Keratinocyte (primary cell): Measurements from ENCODE around the gene CENPT. TPM values are rescaled to one million over a fixed set of nuclear protein-coding genes. Genes with fewer than 3 reads are reported as not detected.
A peak's percentile ranks its signal among the peaks of the same experiment; 100 is the strongest.

Source experiments
- DNase-seq: peaks from one replicate; pipeline ENCODE4 v3.0.0-alpha.2; 2011; ENCODE audit warnings: low read depth, missing footprints, low spot score
- FAIRE-seq: peaks from 2 replicates; lab custom pipeline; 2011; peaks lifted over from hg19 to GRCh38; lab: Jason Lieb, UNC
- H2AFZ ChIP-seq: 2 replicates; pipeline ENCODE4 v1.6.0; 2012; ENCODE audit warnings: low read length, control low read depth, inconsistent platforms; ENCODE audit not compliant: control insufficient read depth
- H3K27ac ChIP-seq: 2 replicates; pipeline ENCODE4 v1.5.1; 2011; ENCODE audit warnings: low read length; ENCODE audit not compliant: control insufficient read depth, insufficient read depth
- H3K27me3 ChIP-seq: 3 replicates; pipeline ENCODE4 v1.6.0; 2011; ENCODE audit warnings: low read length; ENCODE audit not compliant: control insufficient read depth, insufficient read depth; ENCODE audit errors: extremely low read depth
- H3K36me3 ChIP-seq, 2 experiments: 2 replicates in 1 of 2; 3 replicates in 1 of 2; pipeline ENCODE4 v1.5.1; 2011; ENCODE audit warnings: low read length in 2 of 2, mild to moderate bottlenecking in 1 of 2; ENCODE audit not compliant: control insufficient read depth in 2 of 2, insufficient read depth in 2 of 2; ENCODE audit errors: extremely low read depth in 1 of 2
- H3K4me1 ChIP-seq: 3 replicates; pipeline ENCODE4 v1.5.1; 2011; ENCODE audit warnings: low read length; ENCODE audit not compliant: control insufficient read depth, insufficient read depth; ENCODE audit errors: extremely low read depth
- H3K4me2 ChIP-seq: 3 replicates; pipeline ENCODE4 v1.6.0; 2011; ENCODE audit warnings: low read depth, low read length; ENCODE audit not compliant: control insufficient read depth, insufficient read depth; ENCODE audit errors: extremely low read depth
- H3K4me3 ChIP-seq, 3 experiments: fragments of 200-600 bp in 1 of 3; sonication (generic) in 1 of 3; 2 replicates in 2 of 3; 3 replicates in 1 of 3; pipeline ENCODE4 v1.5.1; 2011 to 2016; ENCODE audit warnings: low read length in 3 of 3, mild to moderate bottlenecking in 3 of 3, control low read depth in 2 of 3, inconsistent platforms in 1 of 3, low read depth in 1 of 3, mixed read lengths in 1 of 3, mixed run types in 1 of 3, moderate library complexity in 1 of 3; ENCODE audit not compliant: control insufficient read depth in 2 of 3, insufficient read depth in 2 of 3; ENCODE audit errors: extremely low read depth in 1 of 3
- H3K79me2 ChIP-seq: 2 replicates; pipeline ENCODE4 v1.6.0; 2012; ENCODE audit warnings: low read length; ENCODE audit not compliant: control insufficient read depth, insufficient read depth
- H3K9ac ChIP-seq: 3 replicates; pipeline ENCODE4 v1.6.0; 2011; ENCODE audit warnings: low read length; ENCODE audit not compliant: control insufficient read depth, insufficient read depth; ENCODE audit errors: extremely low read depth
- H3K9me1 ChIP-seq: 3 replicates; pipeline ENCODE4 v1.6.0; 2011; ENCODE audit warnings: low read length; ENCODE audit not compliant: control insufficient read depth, insufficient read depth; ENCODE audit errors: extremely low read depth
- H3K9me3 ChIP-seq: 2 replicates; pipeline ENCODE4 v1.5.1; 2012; ENCODE audit warnings: low read depth, low read length; ENCODE audit not compliant: control insufficient read depth
- H4K20me1 ChIP-seq: 3 replicates; pipeline ENCODE4 v1.6.0; 2011; ENCODE audit warnings: low read length; ENCODE audit not compliant: control insufficient read depth, insufficient read depth; ENCODE audit errors: extremely low read depth
- EZH2 ChIP-seq: IDR thresholded peaks from one replicate; pipeline ENCODE4 v1.6.1; 2012; ENCODE audit warnings: inconsistent platforms, mild to moderate bottlenecking, low read length, moderate library complexity
- dilution Hi-C: fragments of 300-500 bp; cut with MboI; formaldehyde crosslinking; loops from one replicate; pipeline ENCODE4 v1.7.0; 2020; ENCODE audit warnings: low sequenced_read_pairs; ENCODE audit not compliant: extremely low pct_ligation_motif_present
- polyA plus RNA-seq, 5 experiments: library from polyadenylated mRNA; depleted of rRNA in 3 of 5; stranded (reverse) in 3 of 5; stranded (forward) in 1 of 5; unstranded in 1 of 5; fragments of >200 nt; gene quantifications; 1 replicate in 1 of 5; 2 replicates in 3 of 5; 3 replicates in 1 of 5; pipeline versions ENCODE4 v1.2.1 to v1.2.3, GENCODE V29; 2011 to 2012; ENCODE audit warnings: missing spikeins in 2 of 5, low read depth in 1 of 5, low replicate concordance in 1 of 5
- TF ChIP-seq, protein P1 (sequence below), 3 experiments: IDR thresholded peaks in 1 of 3; conservative IDR thresholded peaks in 1 of 3; optimal IDR thresholded peaks in 1 of 3; 2 replicates in 2 of 3; 3 replicates in 1 of 3; pipeline versions ENCODE3 to v1.5.1; 2011; ENCODE audit warnings: low read length in 3 of 3, mild to moderate bottlenecking in 3 of 3, moderate library complexity in 2 of 3, control low read depth in 1 of 3, inconsistent platforms in 1 of 3; ENCODE audit not compliant: insufficient read depth in 2 of 3; ENCODE audit errors: extremely low read depth in 1 of 3

Gene CENPT
- polyA plus RNA-seq, 1 donor (not counting 4 experiments of a cell fraction or from before 2014, with no cell fraction given), result 30.1 TPM

- Histone ChIP-seq H3K4me1 (peaks cover 46% of the 10 kb centered on the region), H3K27ac (peak overlapping the region; percentile 95), H2AFZ (peak overlapping the region; percentile 91), H3K4me3 (peak overlapping the region; percentile 56 to 92 (median 79)), H3K36me3 (peaks cover 4 to 6% of the 10 kb centered on the region in 2 experiments), H3K9me1 (no peaks in the 10 kb centered on the region), H3K79me2 (peaks cover 33% of the 10 kb centered on the region), H3K9me3 (no peaks in the 10 kb centered on the region), H3K4me2 (peak overlapping the region; percentile 86), H3K9ac (peak overlapping the region; percentile 94), H3K27me3 (no peaks in the 10 kb centered on the region), H4K20me1 (no peaks in the 10 kb centered on the region)
- FAIRE-seq (no peak), DNase-seq (no peak)
- no peak for TF ChIP-seq EZH2
- TF ChIP-seq, protein P1, sequence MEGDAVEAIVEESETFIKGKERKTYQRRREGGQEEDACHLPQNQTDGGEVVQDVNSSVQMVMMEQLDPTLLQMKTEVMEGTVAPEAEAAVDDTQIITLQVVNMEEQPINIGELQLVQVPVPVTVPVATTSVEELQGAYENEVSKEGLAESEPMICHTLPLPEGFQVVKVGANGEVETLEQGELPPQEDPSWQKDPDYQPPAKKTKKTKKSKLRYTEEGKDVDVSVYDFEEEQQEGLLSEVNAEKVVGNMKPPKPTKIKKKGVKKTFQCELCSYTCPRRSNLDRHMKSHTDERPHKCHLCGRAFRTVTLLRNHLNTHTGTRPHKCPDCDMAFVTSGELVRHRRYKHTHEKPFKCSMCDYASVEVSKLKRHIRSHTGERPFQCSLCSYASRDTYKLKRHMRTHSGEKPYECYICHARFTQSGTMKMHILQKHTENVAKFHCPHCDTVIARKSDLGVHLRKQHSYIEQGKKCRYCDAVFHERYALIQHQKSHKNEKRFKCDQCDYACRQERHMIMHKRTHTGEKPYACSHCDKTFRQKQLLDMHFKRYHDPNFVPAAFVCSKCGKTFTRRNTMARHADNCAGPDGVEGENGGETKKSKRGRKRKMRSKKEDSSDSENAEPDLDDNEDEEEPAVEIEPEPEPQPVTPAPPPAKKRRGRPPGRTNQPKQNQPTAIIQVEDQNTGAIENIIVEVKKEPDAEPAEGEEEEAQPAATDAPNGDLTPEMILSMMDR (optimal IDR thresholded peaks at IDR 0.05 in 1 of 3, IDR thresholded peaks at IDR 0.05 in 1 of 3, conservative IDR thresholded peaks at IDR 0.05 in 1 of 3; ENCODE audit: extremely low read depth in 1 of 3, insufficient read depth in 2 of 3, low read length in 3 of 3), result peak; percentile 17 to 43 (median 29)
- dilution Hi-C loops, result no loop called here
These were observed 4.8 kb downstream of the CENPT start for GRCh38 chr16:67842509-67843342.

- Histone ChIP-seq H3K4me3 (peak within 1 kb of the TSS; percentile 56 to 92 (median 79)), H3K36me3 (peaks cover 4 to 6% of the 10 kb centered on the region in 2 experiments), H3K79me2 (peaks cover 25% of the 10 kb centered on the region), H2AFZ (peak within 1 kb of the TSS; percentile 99), H3K9ac (peak within 1 kb of the TSS; percentile 94), H3K4me1 (peaks cover 46% of the 10 kb centered on the region), H3K9me1 (no peaks in the 10 kb centered on the region), H3K4me2 (peak within 1 kb of the TSS; percentile 86), H3K9me3 (no peaks in the 10 kb centered on the region), H3K27me3 (no peaks in the 10 kb centered on the region), H3K27ac (peak within 1 kb of the TSS; percentile 95), H4K20me1 (no peaks in the 10 kb centered on the region)
- peak; percentile 32 for FAIRE-seq
- TF ChIP-seq EZH2, result no peak
- TF ChIP-seq, protein P1 (optimal IDR thresholded peaks at IDR 0.05 in 1 of 3, IDR thresholded peaks at IDR 0.05 in 1 of 3, conservative IDR thresholded peaks at IDR 0.05 in 1 of 3; ENCODE audit: extremely low read depth in 1 of 3, insufficient read depth in 2 of 3, low read length in 3 of 3), result peak; percentile 90 to 97 (median 94)
- dilution Hi-C loops, result no loop called here
- no peak for DNase-seq
These were observed 5.5 kb downstream of the CENPT start, which contains the start of gene THAP11 for GRCh38 chr16:67841816-67842508. TSS of gene THAP11 (plus strand) at chr16:67842320. CDS start at chr16:67842555, 235 bp downstream.
